Stimulated activated memory B cell treated with anti-CD40 and anti-IgM and Interleukin-4, amounts not matched to agents 10 μg/mL and 1 μg/mL and 100 μg/mL, for 72 hours (primary cell): ENCODE measurements around the gene ZNF550.
A peak's percentile ranks its signal among the peaks of the same experiment; 100 is the strongest.
"Not testable (repeated sequence)": the region's sequence is repeated elsewhere in the genome, so short reads cannot be mapped to it uniquely, and the experiment has no call there.

Source experiments
- ATAC-seq: fragments of 150-1000 bp; cut with Tn5 transposase; 2 replicates; pipeline ENCODE4 v1.10.0; 2021
- H3K27ac Mint-ChIP-seq: one replicate; pipeline ENCODE4 v1.8.0; 2022; ENCODE audit warnings: mild to moderate bottlenecking, mixed read lengths
- H3K27me3 Mint-ChIP-seq: one replicate; pipeline ENCODE4 v1.8.0; 2022; ENCODE audit warnings: mixed read lengths
- H3K36me3 Mint-ChIP-seq: one replicate; pipeline ENCODE4 v1.8.0; 2022; ENCODE audit warnings: mixed read lengths
- H3K4me1 Mint-ChIP-seq: one replicate; pipeline ENCODE4 v1.8.0; 2022; ENCODE audit warnings: mixed read lengths
- H3K4me3 Mint-ChIP-seq: one replicate; pipeline ENCODE4 v1.8.0; 2022; ENCODE audit warnings: mild to moderate bottlenecking, moderate library complexity, mixed read lengths
- H3K9me3 Mint-ChIP-seq: one replicate; pipeline ENCODE4 v1.8.0; 2022; ENCODE audit warnings: mixed read lengths

ZNF550 gene

GRCh38 chr19:57499332-57499679 lies 60.4 kb downstream of the ZNF550 start:
- Mint-ChIP-seq H3K27ac (peak overlapping the region; percentile 26), H3K4me3 (peak overlapping the region; percentile 51), H3K36me3 (peaks cover 54% of the 10 kb centered on the region), H3K9me3 (peaks cover 26% of the 10 kb centered on the region), H3K4me1 (peaks cover 40% of the 10 kb centered on the region)
- ATAC-seq, H3K27me3 Mint-ChIP-seq: not testable (repeated sequence)

- not testable (repeated sequence) for ATAC-seq, H3K27me3 Mint-ChIP-seq
- peaks cover 17% of the 10 kb centered on the region for H3K4me1 Mint-ChIP-seq
These were observed 71.4 kb downstream of the ZNF550 start for GRCh38 chr19:57488299-57488644.

GRCh38 chr19:57487477-57488298 lies 72.0 kb downstream of the ZNF550 start, which contains the start of gene ZNF419:
ZNF419 (plus strand) TSS chr19:57487750; CDS start chr19:57487951, 201 bp downstream.
- not testable (repeated sequence) for H3K27me3 Mint-ChIP-seq
- Mint-ChIP-seq H3K4me1 (peaks cover 17% of the 10 kb centered on the region), H3K4me3 (peak within 1 kb of the TSS; percentile 73), H3K36me3 (peaks cover 35% of the 10 kb centered on the region), H3K27ac (peak within 1 kb of the TSS; percentile 57), H3K9me3 (peaks cover 22% of the 10 kb centered on the region)
- ATAC-seq: peak; percentile 99

More at GRCh38 chr19:57488299-57488644, 71.4 kb downstream of the ZNF550 start:
- Mint-ChIP-seq H3K4me3 (peak overlapping the region; percentile 60), H3K36me3 (peaks cover 41% of the 10 kb centered on the region), H3K9me3 (peaks cover 25% of the 10 kb centered on the region), H3K27ac (peak overlapping the region; percentile 57)
